ENCODE results near the gene C15orf62.

Gene C15orf62

GRCh38 chr15:40803076-40803475 lies 33.3 kb downstream of the C15orf62 start:
- no peak for TF ChIP-seq REST (IDR thresholded peaks at IDR 0.05; ENCODE audit: low read depth)
- TF ChIP-seq TEAD4 (IDR thresholded peaks at IDR 0.05) = no peak
- TF ChIP-seq EP300 (IDR thresholded peaks at IDR 0.05; ENCODE audit: borderline replicate concordance) = no peak
- TF ChIP-seq CREB1 (IDR thresholded peaks at IDR 0.05; ENCODE audit: low read depth) = no peak
- no peak for TF ChIP-seq TCF12 (IDR thresholded peaks at IDR 0.05; ENCODE audit: low read depth)
- no peak for TF ChIP-seq RAD21 (IDR thresholded peaks at IDR 0.05; ENCODE audit: low read depth)
- no peak for TF ChIP-seq NFIC (IDR thresholded peaks at IDR 0.05)
- TF ChIP-seq TAF1 (IDR thresholded peaks at IDR 0.05; ENCODE audit: low read depth) = no peak
- TF ChIP-seq ZBTB7A (IDR thresholded peaks at IDR 0.05; ENCODE audit: low read depth) = no peak
- TF ChIP-seq FOXM1 (IDR thresholded peaks at IDR 0.05; ENCODE audit: borderline replicate concordance, low read depth) = no peak
- TF ChIP-seq MAX (IDR thresholded peaks at IDR 0.05) = no peak
- TF ChIP-seq USF1 (IDR thresholded peaks at IDR 0.05) = no peak
- TF ChIP-seq YY1 (IDR thresholded peaks at IDR 0.05; ENCODE audit: low read depth) = no peak
- TF ChIP-seq EGR1 (IDR thresholded peaks at IDR 0.05) = no peak
- no peak for TF ChIP-seq CEBPB (IDR thresholded peaks at IDR 0.05)

- no peak for TF ChIP-seq FOXM1 (IDR thresholded peaks at IDR 0.05; ENCODE audit: borderline replicate concordance, low read depth)
Observed at GRCh38 chr15:40803688-40804087, 33.9 kb downstream of the C15orf62 start.

- TF ChIP-seq YY1 (IDR thresholded peaks at IDR 0.05; ENCODE audit: low read depth) (no peak), NFIC (IDR thresholded peaks at IDR 0.05) (no peak), REST (IDR thresholded peaks at IDR 0.05; ENCODE audit: low read depth) (no peak), FOXM1 (IDR thresholded peaks at IDR 0.05; ENCODE audit: borderline replicate concordance, low read depth) (no peak), EGR1 (IDR thresholded peaks at IDR 0.05) (no peak), EP300 (IDR thresholded peaks at IDR 0.05; ENCODE audit: borderline replicate concordance) (no peak), RAD21 (IDR thresholded peaks at IDR 0.05; ENCODE audit: low read depth) (no peak), TAF1 (IDR thresholded peaks at IDR 0.05; ENCODE audit: low read depth) (no peak), USF1 (IDR thresholded peaks at IDR 0.05) (no peak), TEAD4 (IDR thresholded peaks at IDR 0.05) (no peak), MAX (IDR thresholded peaks at IDR 0.05) (no peak), CREB1 (IDR thresholded peaks at IDR 0.05; ENCODE audit: low read depth) (no peak), ZBTB7A (IDR thresholded peaks at IDR 0.05; ENCODE audit: low read depth) (no peak), CEBPB (IDR thresholded peaks at IDR 0.05) (no peak), TCF12 (IDR thresholded peaks at IDR 0.05; ENCODE audit: low read depth) (no peak)
Observed at GRCh38 chr15:40806672-40807027, 36.9 kb downstream of the C15orf62 start.

- TF ChIP-seq RAD21 (IDR thresholded peaks at IDR 0.05; ENCODE audit: low read depth) = no peak
- no peak for TF ChIP-seq REST (IDR thresholded peaks at IDR 0.05; ENCODE audit: low read depth)
- peak; percentile 49 for TF ChIP-seq TCF12 (IDR thresholded peaks at IDR 0.05; ENCODE audit: low read depth)
- peak; percentile 49; the same call in 1 of the 2 replicates for TF ChIP-seq USF1 (IDR thresholded peaks at IDR 0.05)
- TF ChIP-seq TEAD4 (IDR thresholded peaks at IDR 0.05) = peak; percentile 42; the same call in 1 of the 2 replicates
- peak; percentile 74; the same call in 1 of the 2 replicates for TF ChIP-seq CREB1 (IDR thresholded peaks at IDR 0.05; ENCODE audit: low read depth)
- TF ChIP-seq TAF1 (IDR thresholded peaks at IDR 0.05; ENCODE audit: low read depth) = no peak; the same call in 1 of the 2 replicates
- TF ChIP-seq EGR1 (IDR thresholded peaks at IDR 0.05) = peak; percentile 60; the same call in 1 of the 2 replicates
- TF ChIP-seq MAX (IDR thresholded peaks at IDR 0.05) = peak; percentile 62
- TF ChIP-seq FOXM1 (IDR thresholded peaks at IDR 0.05; ENCODE audit: borderline replicate concordance, low read depth) = no peak
- TF ChIP-seq NFIC (IDR thresholded peaks at IDR 0.05) = 0 out of 2 replicates have a peak, but pooled peaks have one; percentile 42
- peak; percentile 28; the same call in 1 of the 2 replicates for TF ChIP-seq EP300 (IDR thresholded peaks at IDR 0.05; ENCODE audit: borderline replicate concordance)
- TF ChIP-seq ZBTB7A (IDR thresholded peaks at IDR 0.05; ENCODE audit: low read depth) = peak; percentile 91
- TF ChIP-seq CEBPB (IDR thresholded peaks at IDR 0.05) = no peak
- TF ChIP-seq YY1 (IDR thresholded peaks at IDR 0.05; ENCODE audit: low read depth) = peak; percentile 87
Observed at GRCh38 chr15:40807028-40807887, 37.5 kb downstream of the C15orf62 start, which contains the start of the genes DNAJC17 and ZFYVE19. DNAJC17 (minus strand) TSS chr15:40807473; CDS start chr15:40807446, 27 bp downstream. ZFYVE19 (plus strand) TSS chr15:40807089; CDS start chr15:40807590, 501 bp downstream.

All from Ishikawa (cell line).